Naive B cell (primary cell): ENCODE measurements around the gene AKAP13. TPM values are rescaled to one million over a fixed set of nuclear protein-coding genes. Genes with fewer than 3 reads are reported as not detected.

ENCODE experiments used
- ATAC-seq, 2 donors: fragments of 150-1000 bp; cut with Tn5 transposase; 2 replicates each; pipeline ENCODE4 v1.10.0; 2021; ENCODE audit warnings: low read depth in 2 of 2, mild to moderate bottlenecking in 2 of 2, moderate library complexity in 2 of 2
- DNase-seq: peaks from one replicate; pipeline ENCODE4 v3.0.0; 2022
- H3K27ac Mint-ChIP-seq, 6 donors: one replicate each; pipeline ENCODE4 v1.8.0; 2020 to 2022; ENCODE audit warnings: mild to moderate bottlenecking in 6 of 6, mixed read lengths in 6 of 6, moderate library complexity in 5 of 6, inconsistent platforms in 2 of 6
- H3K27me3 Mint-ChIP-seq, 3 donors: one replicate each; pipeline ENCODE4 v1.8.0; 2021 to 2022; ENCODE audit warnings: mixed read lengths in 3 of 3, mild to moderate bottlenecking in 1 of 3
- H3K36me3 Mint-ChIP-seq, 2 donors: one replicate each; pipeline ENCODE4 v1.8.0; 2020 to 2022; ENCODE audit warnings: mixed read lengths in 2 of 2, inconsistent platforms in 1 of 2, mild to moderate bottlenecking in 1 of 2
- H3K4me1 Mint-ChIP-seq, 3 donors: one replicate each; pipeline ENCODE4 v1.8.0; 2020 to 2022; ENCODE audit warnings: mixed read lengths in 3 of 3, inconsistent platforms in 1 of 3, mild to moderate bottlenecking in 1 of 3, moderate library complexity in 1 of 3
- H3K4me3 Mint-ChIP-seq, 8 donors: one replicate each; pipeline ENCODE4 v1.8.0; 2020 to 2022; ENCODE audit warnings: mild to moderate bottlenecking in 8 of 8, mixed read lengths in 8 of 8, moderate library complexity in 8 of 8, inconsistent platforms in 2 of 8
- H3K9me3 Mint-ChIP-seq, 7 donors: one replicate each; pipeline ENCODE4 v1.8.0; 2020 to 2022; ENCODE audit warnings: mixed read lengths in 7 of 7, mild to moderate bottlenecking in 5 of 7, inconsistent platforms in 2 of 7, moderate library complexity in 1 of 7
- polyA plus RNA-seq, 6 donors: library from polyadenylated mRNA; unstranded; fragments of 300-500 nt; fragmentation: Illumina TruSeq; gene quantifications; one replicate each; pipeline ENCODE4 v1.2.3, GENCODE V29; 2021; ENCODE audit warnings: low read depth in 6 of 6

The AKAP13 gene
- polyA plus RNA-seq, 6 donors from 2014 or later, result 63.4 to 185 (median 122) TPM

- H3K9me3 Mint-ChIP-seq, result no peaks in the 10 kb centered on the region
- H3K27ac Mint-ChIP-seq, result peak overlapping the region in 5 of 6 donors; percentile 2 to 83 (median 18)
- ATAC-seq (peak in 1 of 2 donors; percentile 26), DNase-seq (no peak)
- no peaks in the 10 kb centered on the region for H3K36me3 Mint-ChIP-seq
- no peaks in the 10 kb centered on the region for H3K27me3 Mint-ChIP-seq
- peaks cover 59 to 77% (median 66%) of the 10 kb centered on the region in 3 donors for H3K4me1 Mint-ChIP-seq
- H3K4me3 Mint-ChIP-seq, result peak overlapping the region in 2 of 8 donors; percentile 14 to 45
Measured at GRCh38 chr15:85490856-85491255, 110.5 kb downstream of the AKAP13 start.

- ATAC-seq, result peak; percentile 53 to 67
- DNase-seq, result no peak
- Mint-ChIP-seq H3K4me1 (peaks cover 63 to 80% (median 68%) of the 10 kb centered on the region in 3 donors), H3K27me3 (no peaks in the 10 kb centered on the region), H3K27ac (no peak overlapping the region), H3K36me3 (no peaks in the 10 kb centered on the region), H3K4me3 (no peak overlapping the region), H3K9me3 (no peaks in the 10 kb centered on the region)
Measured at GRCh38 chr15:85491691-85492090, 111.3 kb downstream of the AKAP13 start.

- no peak overlapping the region for H3K4me3 Mint-ChIP-seq
- no peaks in the 10 kb centered on the region for H3K27me3 Mint-ChIP-seq
- H3K4me1 Mint-ChIP-seq, result peaks cover 69 to 87% (median 70%) of the 10 kb centered on the region in 3 donors
- no peaks in the 10 kb centered on the region for H3K36me3 Mint-ChIP-seq
- no peak for ATAC-seq
- no peak for DNase-seq
- H3K27ac Mint-ChIP-seq, result peak overlapping the region in 1 of 6 donors; percentile 62
- no peaks in the 10 kb centered on the region for H3K9me3 Mint-ChIP-seq
Measured at GRCh38 chr15:85492406-85492805, 112.0 kb downstream of the AKAP13 start.

GRCh38 chr15:85493260-85493659 lies 112.9 kb downstream of the AKAP13 start:
- H3K4me1 Mint-ChIP-seq, result peaks cover 71 to 90% (median 73%) of the 10 kb centered on the region in 3 donors
- H3K27me3 Mint-ChIP-seq, result no peaks in the 10 kb centered on the region
- DNase-seq (no peak), ATAC-seq (no peak)
- H3K27ac Mint-ChIP-seq, result peak overlapping the region in 2 of 6 donors; percentile 36 to 67
- no peaks in the 10 kb centered on the region for H3K36me3 Mint-ChIP-seq
- H3K9me3 Mint-ChIP-seq, result no peaks in the 10 kb centered on the region
- no peak overlapping the region for H3K4me3 Mint-ChIP-seq

GRCh38 chr15:85494048-85494777 lies 113.8 kb downstream of the AKAP13 start:
- Mint-ChIP-seq H3K36me3 (no peaks in the 10 kb centered on the region), H3K27ac (peak overlapping the region; percentile 49 to 92 (median 78)), H3K4me3 (peak overlapping the region in 4 of 8 donors; percentile 10 to 57 (median 30)), H3K4me1 (peaks cover 68 to 90% (median 71%) of the 10 kb centered on the region in 3 donors), H3K9me3 (no peaks in the 10 kb centered on the region), H3K27me3 (no peaks in the 10 kb centered on the region)
- no peak for DNase-seq
- ATAC-seq, result peak; percentile 47 to 51

- Mint-ChIP-seq H3K9me3 (no peaks in the 10 kb centered on the region), H3K4me3 (no peak overlapping the region), H3K27ac (peak overlapping the region in 1 of 6 donors; percentile 67), H3K36me3 (no peaks in the 10 kb centered on the region), H3K4me1 (peaks cover 68 to 90% (median 71%) of the 10 kb centered on the region in 3 donors), H3K27me3 (no peaks in the 10 kb centered on the region)
- no peak for DNase-seq
- no peak for ATAC-seq
Measured at GRCh38 chr15:85495096-85495495, 114.7 kb downstream of the AKAP13 start.

GRCh38 chr15:85495544-85495943 lies 115.1 kb downstream of the AKAP13 start:
- no peak for ATAC-seq
- no peaks in the 10 kb centered on the region for H3K27me3 Mint-ChIP-seq
- H3K4me1 Mint-ChIP-seq, result peaks cover 67 to 90% (median 71%) of the 10 kb centered on the region in 3 donors
- peak overlapping the region in 2 of 6 donors; percentile 56 to 67 for H3K27ac Mint-ChIP-seq
- H3K9me3 Mint-ChIP-seq, result no peaks in the 10 kb centered on the region
- H3K4me3 Mint-ChIP-seq, result peak overlapping the region in 2 of 8 donors; percentile 17 to 61
- H3K36me3 Mint-ChIP-seq, result no peaks in the 10 kb centered on the region
- DNase-seq, result no peak

GRCh38 chr15:85496151-85496550 lies 115.7 kb downstream of the AKAP13 start:
- peak overlapping the region in 3 of 8 donors; percentile 6 to 61 (median 17) for H3K4me3 Mint-ChIP-seq
- H3K27ac Mint-ChIP-seq, result peak overlapping the region in 3 of 6 donors; percentile 28 to 67 (median 56)

GRCh38 chr15:85496551-85497171 lies 116.3 kb downstream of the AKAP13 start:
- Mint-ChIP-seq H3K9me3 (no peaks in the 10 kb centered on the region), H3K27ac (peak overlapping the region in 3 of 6 donors; percentile 31 to 67 (median 48)), H3K27me3 (no peaks in the 10 kb centered on the region), H3K4me1 (peaks cover 68 to 87% (median 74%) of the 10 kb centered on the region in 3 donors), H3K36me3 (no peaks in the 10 kb centered on the region), H3K4me3 (peak overlapping the region in 2 of 8 donors; percentile 9 to 32)
- ATAC-seq (no peak), DNase-seq (no peak)

More at GRCh38 chr15:85496151-85496550, 115.7 kb downstream of the AKAP13 start:
- Mint-ChIP-seq H3K4me1 (peaks cover 66 to 87% (median 71%) of the 10 kb centered on the region in 3 donors), H3K27me3 (no peaks in the 10 kb centered on the region), H3K36me3 (no peaks in the 10 kb centered on the region), H3K9me3 (no peaks in the 10 kb centered on the region)
- DNase-seq, result no peak
- peak in 1 of 2 donors; percentile 25 for ATAC-seq

GRCh38 chr15:85497172-85497569 lies 116.8 kb downstream of the AKAP13 start:
- no peak for DNase-seq
- Mint-ChIP-seq H3K27me3 (no peaks in the 10 kb centered on the region), H3K9me3 (no peaks in the 10 kb centered on the region), H3K36me3 (no peaks in the 10 kb centered on the region), H3K4me3 (peak overlapping the region in 3 of 8 donors; percentile 1 to 22 (median 9)), H3K27ac (peak overlapping the region in 3 of 6 donors; percentile 31 to 88 (median 67)), H3K4me1 (peaks cover 69 to 85% (median 78%) of the 10 kb centered on the region in 3 donors)
- ATAC-seq, result no peak

- DNase-seq (no peak), ATAC-seq (no peak)
- Mint-ChIP-seq H3K27me3 (no peaks in the 10 kb centered on the region), H3K4me3 (no peak overlapping the region), H3K27ac (peak overlapping the region in 2 of 6 donors; percentile 5 to 62), H3K4me1 (peaks cover 69 to 85% (median 81%) of the 10 kb centered on the region in 3 donors), H3K9me3 (no peaks in the 10 kb centered on the region), H3K36me3 (no peaks in the 10 kb centered on the region)
Measured at GRCh38 chr15:85498471-85498870, 118.1 kb downstream of the AKAP13 start.

GRCh38 chr15:85499371-85499887 lies 119.0 kb downstream of the AKAP13 start:
- ATAC-seq (no peak), DNase-seq (no peak)
- no peaks in the 10 kb centered on the region for H3K27me3 Mint-ChIP-seq
- no peaks in the 10 kb centered on the region for H3K36me3 Mint-ChIP-seq
- peak overlapping the region in 4 of 6 donors; percentile 12 to 86 (median 64) for H3K27ac Mint-ChIP-seq
- peaks cover 69 to 85% (median 80%) of the 10 kb centered on the region in 3 donors for H3K4me1 Mint-ChIP-seq
- H3K4me3 Mint-ChIP-seq, result peak overlapping the region in 5 of 8 donors; percentile 12 to 72 (median 38)
- no peaks in the 10 kb centered on the region for H3K9me3 Mint-ChIP-seq

- DNase-seq (peak; percentile 39), ATAC-seq (peak; percentile 92 to 95)
- Mint-ChIP-seq H3K9me3 (no peaks in the 10 kb centered on the region), H3K4me1 (peaks cover 70 to 85% (median 79%) of the 10 kb centered on the region in 3 donors), H3K27me3 (no peaks in the 10 kb centered on the region), H3K4me3 (peak overlapping the region in 3 of 8 donors; percentile 32 to 72 (median 62)), H3K27ac (peak overlapping the region in 4 of 6 donors; percentile 26 to 86 (median 76)), H3K36me3 (no peaks in the 10 kb centered on the region)
Measured at GRCh38 chr15:85500060-85500708, 119.8 kb downstream of the AKAP13 start.
